Breast epithelium (tissue), 3 donors: ENCODE measurements around the gene VAMP8.

Experiments used
- CTCF ChIP-seq, 3 donors: fragments of 450-650 bp; IDR thresholded peaks; one replicate each; pipeline ENCODE4 v1.5.1; 2016 to 2017; ENCODE audit warnings: antibody characterized with exemption in 3 of 3, mild to moderate bottlenecking in 3 of 3, moderate library complexity in 3 of 3
- POLR2A ChIP-seq: fragments of 450-650 bp; IDR thresholded peaks from one replicate; pipeline ENCODE4 v1.6.1; 2016; ENCODE audit warnings: antibody characterized with exemption, mild to moderate bottlenecking, moderate library complexity
- POLR2AphosphoS5 ChIP-seq, 3 donors: sonication (generic); formaldehyde crosslinking; IDR thresholded peaks; one replicate each; pipeline ENCODE4 v1.6.1; 2017; ENCODE audit warnings: antibody characterized with exemption in 3 of 3

- TF ChIP-seq CTCF (IDR thresholded peaks at IDR 0.05) (no peak), POLR2A (no peak), POLR2AphosphoS5 (IDR thresholded peaks at IDR 0.05) (no peak)
Observed at GRCh38 chr2:85593023-85593422, 15.6 kb downstream of the VAMP8 start.
